NCI-H345 (cell line): ENCODE measurements around the gene TUSC2.

ENCODE experiments used
- DNase-seq: peaks from one replicate; lab custom pipeline; 2025; lab: John Stamatoyannopoulos, UW

The TUSC2 gene

DNA sequence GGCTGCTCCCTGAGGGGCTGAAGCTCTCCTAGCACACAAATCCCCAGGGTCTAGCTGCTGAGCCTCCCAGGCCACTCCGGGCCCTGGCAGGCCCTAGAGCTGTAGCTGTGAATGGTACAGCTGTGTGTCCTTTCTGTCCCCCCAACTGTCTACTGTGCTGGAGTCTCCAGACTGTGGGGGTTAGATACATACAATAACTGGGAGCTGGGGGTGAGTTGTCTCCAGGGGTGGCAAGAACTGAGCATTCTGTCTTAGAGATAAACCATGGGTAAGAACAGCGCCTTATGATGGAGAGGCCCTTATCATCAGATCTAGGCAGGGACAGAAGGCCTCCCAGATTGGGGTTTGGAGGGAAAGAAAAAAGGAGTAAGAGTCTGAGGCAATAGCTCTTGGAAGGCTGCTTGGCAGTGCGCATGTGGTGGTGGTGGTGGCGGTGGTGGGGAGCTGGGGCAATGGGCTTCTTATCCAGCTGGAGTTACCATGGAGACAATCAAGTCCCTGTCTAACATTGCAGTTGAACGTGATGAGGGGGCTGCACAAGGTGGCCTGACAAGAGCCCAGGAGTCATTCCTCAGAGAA is 26.3 kb upstream of the TUSC2 start:
- no peak for DNase-seq

DNA sequence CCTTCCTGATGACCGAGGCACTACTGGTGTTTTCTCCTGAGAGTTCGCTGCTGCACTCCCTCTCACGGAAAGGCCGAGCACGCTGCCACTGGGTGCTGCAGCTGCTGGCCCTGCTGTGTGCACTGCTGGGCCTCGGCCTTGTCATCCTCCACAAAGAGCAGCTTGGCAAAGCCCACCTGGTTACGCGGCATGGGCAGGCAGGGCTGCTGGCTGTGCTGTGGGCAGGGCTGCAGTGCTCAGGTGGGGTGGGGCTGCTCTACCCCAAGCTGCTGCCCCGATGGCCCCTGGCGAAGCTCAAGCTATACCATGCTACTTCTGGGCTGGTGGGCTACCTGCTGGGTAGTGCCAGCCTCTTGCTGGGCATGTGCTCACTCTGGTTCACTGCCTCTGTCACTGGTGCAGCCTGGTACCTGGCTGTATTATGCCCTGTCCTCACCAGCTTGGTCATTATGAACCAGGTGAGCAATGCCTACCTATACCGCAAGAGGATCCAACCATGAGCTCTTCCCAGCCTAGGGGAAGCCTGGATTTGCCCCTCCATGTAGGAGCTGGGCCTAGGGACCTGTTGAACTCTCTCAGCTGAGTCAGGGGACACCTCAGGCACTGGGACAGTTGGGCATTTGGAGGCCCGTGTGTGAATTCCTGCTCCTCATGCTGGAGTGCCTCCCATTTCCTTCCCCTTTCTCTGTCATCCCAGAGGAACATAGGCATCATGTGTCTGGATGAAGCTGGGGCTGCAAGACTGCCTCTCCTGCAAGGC is 25.4 kb upstream of the TUSC2 start:
- no peak for DNase-seq

GRCh38 chr3:50352781-50353180 is 24.8 kb upstream of the TUSC2 start:
- DNase-seq, result no peak

- DNase-seq, result peak; percentile 23
These were observed 23.3 kb upstream of the TUSC2 start for GRCh38 chr3:50351323-50351697.

DNA sequence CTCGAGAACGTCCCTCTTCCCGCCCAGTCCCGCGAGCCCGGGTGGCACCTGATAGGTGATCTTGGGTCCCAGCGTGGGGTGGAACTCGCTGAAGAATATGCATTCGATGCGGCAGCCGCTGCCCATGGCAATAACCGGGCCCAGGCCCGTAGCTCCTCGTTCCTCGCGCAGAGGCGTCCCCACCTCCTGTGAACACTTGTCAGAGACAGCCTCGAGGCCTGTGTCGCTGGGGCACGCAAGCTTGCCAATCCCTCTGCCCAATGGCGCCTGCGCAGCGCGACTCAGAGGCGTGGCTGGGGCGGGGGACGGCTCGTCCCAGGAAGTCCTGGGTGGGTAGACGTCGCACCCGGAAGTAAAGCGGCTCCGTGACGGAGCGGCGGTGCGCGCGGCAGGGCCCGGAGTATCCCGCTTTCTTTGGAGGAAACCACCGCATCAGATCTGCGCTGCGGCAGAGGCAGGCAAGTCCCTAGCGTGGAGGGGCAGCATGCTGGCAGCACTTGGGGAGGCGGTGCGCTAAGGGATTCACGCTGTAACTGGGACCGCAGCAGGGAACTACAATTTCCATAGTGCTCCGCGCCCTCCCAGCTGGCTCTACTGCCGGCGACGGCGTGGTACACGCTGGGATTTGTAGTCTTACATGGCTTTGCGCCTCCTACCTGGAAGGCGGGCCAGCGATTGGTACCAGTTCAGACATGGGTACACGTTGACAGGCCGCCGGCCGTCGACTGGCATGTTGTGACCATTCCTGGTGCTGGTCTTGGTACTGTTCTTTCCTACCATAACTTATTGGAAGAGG is 22.7 kb upstream of the TUSC2 start, which contains the start of the genes CYB561D2 and NPRL2:
CYB561D2 (plus strand) TSS at position 336 of the 796 bp plus-strand sequence. CDS start 572 bp downstream, outside the sequence.
NPRL2 (minus strand) TSS at position 249 of the 796 bp plus-strand sequence; CDS start at position 126, 123 bp downstream.
- peak; percentile 92 for DNase-seq

DNA sequence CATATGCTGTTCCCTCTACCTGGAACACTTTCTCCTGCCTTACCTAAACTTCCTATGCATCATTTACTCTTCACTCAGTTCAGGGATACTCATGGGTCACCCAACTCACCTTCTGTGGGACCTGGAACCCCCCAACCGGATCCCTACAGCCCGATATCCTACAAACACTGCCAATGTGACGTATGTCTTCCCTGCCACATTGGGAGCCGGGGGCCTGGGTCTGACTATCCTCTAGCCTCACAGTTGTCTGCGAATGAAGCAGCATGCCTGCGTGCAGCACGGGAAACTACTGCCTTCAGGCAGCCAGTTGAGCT is 22.1 kb upstream of the TUSC2 start:
- no peak for DNase-seq

- DNase-seq, result peak; percentile 50
These were observed 19.3 kb upstream of the TUSC2 start for GRCh38 chr3:50347187-50347813.

DNA sequence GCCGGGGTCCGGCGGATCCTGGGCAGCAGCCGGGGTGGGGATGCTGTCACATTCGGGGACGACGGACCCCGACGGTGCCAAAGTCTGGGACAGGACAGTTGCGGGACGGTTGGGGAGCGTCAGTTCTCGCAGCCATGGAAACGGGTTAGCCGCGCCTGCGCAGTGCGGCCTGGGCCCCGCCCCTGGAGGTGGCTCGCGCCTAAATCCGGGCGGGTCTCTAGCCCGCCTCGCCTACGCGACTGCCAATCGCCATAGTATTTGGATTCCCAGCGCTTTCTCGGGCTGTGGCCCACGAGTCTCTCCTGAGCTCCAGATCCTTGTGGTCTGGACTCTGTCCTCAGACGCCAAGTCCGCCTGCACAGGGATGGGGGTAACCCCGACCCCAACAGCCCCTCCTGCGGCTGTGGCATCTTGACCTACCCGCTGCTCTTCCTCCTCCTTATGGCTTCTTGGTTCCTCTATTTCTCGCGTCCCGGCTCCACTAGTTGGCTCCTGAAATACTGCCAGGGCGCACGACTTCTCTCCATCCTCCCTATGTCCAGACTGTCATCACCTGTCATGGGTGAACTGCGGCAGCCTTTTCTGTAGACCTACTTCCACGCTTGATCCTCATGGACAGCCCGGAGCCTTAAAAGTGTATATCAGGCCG is 17.7 kb upstream of the TUSC2 start, which contains the start of gene ZMYND10:
ZMYND10 (minus strand) TSS at position 147 of the 649 bp plus-strand sequence. CDS start 153 bp downstream, outside the sequence.
- DNase-seq, result peak; percentile 66

DNA sequence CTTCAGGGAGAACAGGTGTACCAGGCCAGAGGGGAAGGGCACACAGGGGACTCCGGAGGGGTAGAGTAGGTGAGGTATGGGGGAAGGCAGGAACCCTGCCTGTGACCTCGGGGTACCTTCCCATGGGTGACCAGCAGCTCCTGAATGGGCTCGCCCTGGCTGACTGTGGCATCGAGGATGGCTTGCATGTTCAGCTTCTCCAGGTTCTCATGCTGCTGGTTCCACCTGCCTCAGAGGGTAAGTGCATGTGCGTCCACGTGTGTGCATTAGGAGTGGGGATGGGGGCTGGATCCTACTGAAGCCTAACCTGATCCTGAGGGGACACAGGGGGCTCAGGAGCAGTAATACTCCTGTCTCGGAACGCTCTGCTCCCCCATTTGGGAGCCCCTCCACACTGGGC is 17.0 kb upstream of the TUSC2 start:
- no peak for DNase-seq

GRCh38 chr3:50342813-50343633 is 15.0 kb upstream of the TUSC2 start:
- DNase-seq, result no peak

GRCh38 chr3:50341996-50342650 is 14.1 kb upstream of the TUSC2 start:
- DNase-seq, result no peak

GRCh38 chr3:50341537-50341936 is 13.5 kb upstream of the TUSC2 start:
- no peak for DNase-seq

DNA sequence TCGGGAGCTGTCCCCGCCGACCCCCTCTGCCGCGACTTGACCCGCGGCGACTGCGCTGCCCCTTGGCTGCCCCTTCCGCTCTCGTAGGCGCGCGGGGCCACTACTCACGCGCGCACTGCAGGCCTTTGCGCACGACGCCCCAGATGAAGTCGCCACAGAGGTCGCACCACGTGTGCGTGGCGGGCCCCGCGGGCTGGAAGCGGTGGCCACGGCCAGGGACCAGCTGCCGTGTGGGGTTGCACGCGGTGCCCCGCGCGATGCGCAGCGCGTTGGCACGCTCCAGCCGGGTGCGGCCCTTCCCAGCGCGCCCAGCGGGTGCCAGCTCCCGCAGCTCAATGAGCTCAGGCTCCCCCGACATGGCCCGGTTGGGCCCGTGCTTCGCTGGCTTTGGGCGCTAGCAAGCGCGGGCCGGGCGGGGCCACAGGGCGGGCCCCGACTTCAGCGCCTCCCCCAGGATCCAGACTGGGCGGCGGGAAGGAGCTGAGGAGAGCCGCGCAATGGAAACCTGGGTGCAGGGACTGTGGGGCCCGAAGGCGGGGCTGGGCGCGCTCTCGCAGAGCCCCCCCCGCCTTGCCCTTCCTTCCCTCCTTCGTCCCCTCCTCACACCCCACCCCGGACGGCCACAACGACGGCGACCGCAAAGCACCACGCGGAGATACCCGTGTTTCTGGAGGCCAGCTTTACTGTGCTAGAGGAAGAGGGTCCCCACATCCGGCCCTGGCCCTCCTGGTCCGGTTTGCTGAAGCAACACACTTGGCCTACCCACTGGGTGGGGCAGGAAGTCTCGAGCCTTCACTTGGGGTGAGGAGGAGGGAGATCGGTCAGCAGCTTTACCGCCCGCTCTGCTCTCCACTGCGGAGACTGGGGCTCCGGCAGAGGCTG is 12.7 kb upstream of the TUSC2 start, which contains the start of gene RASSF1:
RASSF1 (minus strand) TSS at position 389 of the 882 bp plus-strand sequence; CDS start at position 358, 31 bp downstream.
- no peak for DNase-seq

GRCh38 chr3:50340147-50340447 is 12.1 kb upstream of the TUSC2 start:
- no peak for DNase-seq

- no peak for DNase-seq
These were observed 11.6 kb upstream of the TUSC2 start for GRCh38 chr3:50339485-50340146.

DNA sequence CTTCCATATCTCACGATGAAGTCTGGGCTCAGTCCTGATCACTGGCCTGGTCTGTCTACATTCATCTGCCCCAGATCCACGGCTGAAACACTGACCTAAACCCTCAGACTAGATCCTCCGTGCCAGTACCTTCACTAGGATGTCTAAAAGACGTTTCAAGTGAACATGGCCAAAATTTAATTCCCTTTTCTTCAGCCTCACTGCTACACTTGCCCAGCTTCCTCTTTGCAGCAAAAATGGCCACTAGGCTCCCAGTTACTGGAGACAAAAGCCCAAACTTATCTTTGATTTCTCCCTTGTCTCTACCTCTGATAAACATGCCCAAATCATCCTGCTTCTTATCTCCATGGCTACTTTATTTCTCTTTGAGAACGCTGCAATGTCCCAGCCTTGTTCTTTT is 10.9 kb upstream of the TUSC2 start:
- DNase-seq, result no peak

- DNase-seq, result peak; percentile 97
These were observed 9.3 kb upstream of the TUSC2 start for GRCh38 chr3:50337175-50337861.

DNA sequence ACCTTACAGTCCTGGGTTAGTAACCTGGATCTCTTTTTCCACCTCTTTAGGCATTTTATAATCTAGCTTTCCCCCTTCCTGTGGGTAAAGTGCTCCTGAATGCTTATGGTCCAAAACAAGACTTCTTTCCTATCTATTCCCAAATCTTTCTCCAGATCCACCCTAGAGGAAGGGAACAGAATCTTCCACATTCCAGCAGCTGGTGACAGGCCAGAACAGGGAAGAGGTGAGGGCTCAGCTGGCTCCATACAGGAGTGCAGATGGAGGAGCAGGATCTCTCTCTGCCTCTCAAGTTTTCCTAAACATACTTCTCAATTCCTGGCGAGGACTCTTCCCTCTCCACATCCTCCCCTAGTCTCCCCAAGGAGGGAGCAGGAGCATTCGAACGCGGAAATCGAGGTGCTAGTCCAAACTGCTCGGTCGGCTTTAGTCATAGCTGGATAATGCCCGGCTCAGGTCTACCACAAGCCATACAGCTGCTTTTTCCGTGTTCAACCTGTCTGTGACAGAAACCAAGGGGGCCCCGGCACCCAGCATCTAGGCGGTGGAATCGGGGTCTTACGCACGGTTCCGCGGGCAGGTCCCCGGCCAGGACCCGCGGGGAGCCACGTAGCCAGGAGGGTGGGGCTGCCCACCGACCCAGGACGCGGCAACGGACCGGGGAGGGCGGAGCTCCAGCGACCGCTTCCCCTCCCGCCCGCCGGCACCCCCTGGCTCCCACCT is 8.6 kb upstream of the TUSC2 start:
- DNase-seq, result no peak
